Forelimb muscle (tissue), 1 donor: Measurements from ENCODE around the gene NHLRC4. TPM values are rescaled to one million over a fixed set of nuclear protein-coding genes. Genes with fewer than 3 reads are reported as not detected.

ENCODE experiments used
- DNase-seq: peaks from one replicate; pipeline ENCODE4 v3.0.0-alpha.2; 2013; ENCODE audit warnings: low read depth
- polyA plus RNA-seq: library from polyadenylated mRNA; unstranded; fragments of 120-200 nt; gene quantifications from one replicate; pipeline ENCODE4 v1.2.1, GENCODE V29; 2013; ENCODE audit not compliant: insufficient read length

Gene NHLRC4
- polyA plus RNA-seq, 1 donor: 0.99 TPM

DNA sequence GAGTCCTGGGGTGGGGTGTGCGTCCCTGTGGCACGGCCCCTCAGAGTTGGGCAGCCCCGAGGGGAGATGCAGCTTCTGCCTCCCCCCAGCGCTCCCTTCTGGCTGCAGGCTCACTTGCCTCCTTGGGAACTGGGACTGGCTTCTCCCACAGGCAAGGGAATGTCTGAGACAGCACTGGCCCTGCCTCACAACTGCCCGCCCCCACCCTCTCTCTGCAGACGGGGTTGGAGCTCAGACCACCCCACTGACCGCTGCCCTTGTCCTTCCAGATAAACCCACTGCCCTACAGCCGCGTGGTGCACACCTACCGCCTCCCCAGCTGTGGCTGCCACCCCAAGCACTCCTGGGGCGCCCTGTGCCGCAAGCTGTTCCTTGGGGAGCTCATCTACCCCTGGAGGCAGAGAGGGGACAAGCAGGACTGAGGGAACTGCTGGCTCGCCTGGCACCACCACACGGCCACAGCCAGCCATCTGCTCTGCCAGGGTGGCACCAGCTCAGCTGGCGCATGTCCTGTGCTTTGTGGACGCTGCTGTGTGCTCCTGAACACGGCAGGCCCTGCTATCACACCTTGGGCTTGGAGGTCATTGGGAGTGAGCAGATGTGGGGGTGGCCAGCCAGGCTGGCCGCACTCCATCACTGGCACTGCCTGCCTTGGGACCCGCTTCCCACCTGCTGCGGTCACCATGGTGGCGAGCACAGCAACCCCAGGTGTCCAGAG, 16.0 kb downstream of the NHLRC4 start:
- DNase-seq: no peak

DNA sequence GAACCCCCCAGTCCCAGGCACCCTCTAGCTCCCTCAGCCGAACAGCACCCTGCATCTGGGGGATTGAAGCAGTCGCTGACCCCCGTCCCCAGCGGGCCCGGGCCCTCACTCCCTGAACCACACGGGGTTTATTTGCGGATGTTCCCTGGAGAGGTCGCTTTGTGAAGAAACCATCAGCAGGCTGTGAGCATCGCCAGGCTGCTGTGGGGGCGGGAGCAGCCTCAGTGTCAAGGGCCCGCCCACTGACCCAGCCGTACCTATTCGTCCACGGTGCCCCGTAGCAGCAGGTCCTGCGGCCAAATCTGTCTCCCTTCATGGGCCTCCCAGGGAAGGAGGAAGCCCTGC, 16.6 kb downstream of the NHLRC4 start:
- DNase-seq: no peak

DNA sequence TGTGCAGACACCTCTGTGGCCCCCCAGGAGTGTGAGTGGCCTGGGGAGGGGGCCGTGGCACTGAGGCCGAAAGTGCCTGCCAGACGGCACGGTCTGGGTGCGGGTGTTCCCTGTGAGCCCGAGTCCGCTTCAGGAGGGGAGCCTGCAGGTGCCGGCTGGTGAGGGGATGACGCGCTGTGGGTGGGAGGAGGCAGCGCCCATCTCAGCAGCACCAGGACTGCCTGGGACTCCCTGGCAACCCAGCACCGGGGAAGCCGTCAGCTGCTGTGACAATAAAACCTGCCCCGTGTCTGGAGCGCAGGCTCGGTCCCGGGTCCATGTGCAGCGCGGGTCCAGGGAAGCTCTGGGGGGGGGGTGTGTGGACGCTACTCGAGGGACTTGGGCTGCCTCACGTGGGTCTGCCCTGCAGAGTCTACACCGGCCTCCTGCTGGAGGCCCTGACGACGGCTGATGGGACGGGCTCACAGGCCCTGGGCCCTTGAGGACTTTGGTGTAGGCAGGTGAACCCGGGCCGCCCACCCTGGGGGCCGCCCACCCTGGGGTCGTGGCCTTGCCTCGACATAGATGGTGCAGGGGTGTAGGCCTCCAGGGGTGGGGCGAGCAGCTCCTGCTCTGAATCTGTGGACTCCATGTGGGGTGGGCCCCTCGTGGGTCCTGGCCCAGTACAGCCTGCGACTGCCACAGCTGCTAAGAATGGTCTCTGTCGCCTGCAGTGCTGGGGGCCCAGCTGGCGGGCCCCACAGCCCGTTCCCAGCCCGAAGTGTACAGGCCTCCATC, 17.2 kb downstream of the NHLRC4 start:
- DNase-seq: no peak

DNA sequence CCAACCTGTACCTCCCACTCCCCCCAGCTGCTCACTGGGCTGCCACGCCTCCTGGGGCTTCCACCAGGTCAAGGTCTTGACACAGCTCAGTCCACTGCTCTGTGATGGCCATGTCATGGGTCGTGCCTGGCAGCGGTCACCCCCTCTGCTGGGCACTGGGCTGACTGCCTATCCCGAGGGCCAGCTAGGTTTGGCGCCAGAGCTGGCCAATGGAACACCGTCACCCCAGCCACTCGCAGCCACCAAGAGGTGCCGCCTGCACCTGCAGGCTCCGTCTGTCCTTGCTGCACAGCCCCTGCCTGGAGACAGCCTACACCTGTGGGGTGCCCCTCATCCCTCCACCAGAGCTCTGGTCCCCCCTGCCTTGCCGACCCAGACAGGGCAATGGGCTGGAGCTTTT, 18.5 kb downstream of the NHLRC4 start:
- DNase-seq: no peak

DNA sequence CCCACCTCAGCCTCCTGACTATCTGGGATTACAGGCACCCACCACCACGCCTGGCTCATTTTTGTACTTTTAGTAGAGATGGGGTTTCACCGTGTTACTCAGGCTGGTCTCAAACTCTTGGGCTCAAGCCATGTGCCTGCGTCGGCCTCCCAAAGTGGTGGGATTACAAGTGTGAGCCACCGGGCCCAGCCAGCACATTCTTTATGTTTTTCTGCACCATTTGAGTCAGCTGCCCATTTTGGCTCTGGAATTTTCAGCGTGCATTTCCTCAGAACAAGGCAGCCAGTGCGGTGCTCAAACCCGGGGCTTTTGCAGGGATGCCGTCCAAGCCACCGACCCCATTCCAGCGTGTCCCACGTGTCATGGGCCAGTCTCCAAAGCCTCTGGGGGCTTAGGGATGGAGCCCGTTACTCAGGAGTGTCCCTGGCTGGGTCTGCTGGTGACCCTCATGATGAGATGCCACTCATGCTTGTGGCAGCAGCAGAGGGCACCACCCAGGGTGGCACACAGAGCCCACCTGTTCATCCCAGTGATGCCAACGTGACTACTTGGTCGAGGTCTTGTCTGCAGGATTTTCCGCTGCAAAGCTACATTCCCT, 19.3 kb downstream of the NHLRC4 start:
- DNase-seq: no peak

DNA sequence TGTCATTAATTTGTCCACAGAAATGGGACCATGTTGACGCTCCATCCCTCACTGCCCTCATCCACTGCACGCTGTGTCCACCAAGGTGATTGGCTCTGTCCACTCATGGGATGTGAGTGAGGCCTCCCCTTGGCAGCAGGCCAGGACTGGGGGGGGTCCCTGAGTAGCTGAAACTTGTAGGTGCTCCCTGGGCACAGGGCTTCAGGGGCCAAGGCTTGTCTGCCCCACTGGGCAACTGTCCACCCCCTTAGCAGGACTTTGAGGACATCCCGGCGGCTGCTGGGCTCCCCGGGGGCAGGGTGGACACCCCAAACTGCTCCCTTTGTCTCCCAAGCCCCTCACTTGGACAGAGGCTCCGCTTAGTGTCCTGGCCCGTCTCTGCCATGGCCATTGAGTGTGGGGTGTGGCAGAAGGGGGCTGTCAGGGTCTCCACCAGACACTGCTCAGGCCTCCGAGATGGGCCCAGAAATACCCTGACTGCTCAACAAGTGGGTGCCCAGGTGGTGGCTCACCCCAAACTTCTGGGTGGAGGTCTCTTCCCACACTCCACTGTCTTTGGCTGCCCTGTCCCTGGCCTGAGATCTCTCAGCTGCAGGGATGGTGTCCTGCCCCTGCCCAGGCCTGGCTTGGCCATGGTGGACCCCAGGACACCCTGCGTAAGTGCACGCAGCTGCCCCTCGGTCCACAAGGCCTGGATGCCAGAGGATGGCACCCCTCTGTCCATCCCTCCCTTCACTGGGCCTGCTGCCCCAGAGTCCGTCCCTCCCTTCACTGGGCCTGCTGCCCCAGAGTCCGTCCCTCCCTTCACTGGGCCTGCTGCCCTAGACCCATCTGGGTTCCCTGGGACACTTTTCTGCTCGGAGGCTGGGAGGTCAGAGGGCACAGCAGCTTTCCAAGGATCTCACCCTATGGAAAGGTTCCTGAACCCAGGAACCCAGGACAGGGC, 20.1 kb downstream of the NHLRC4 start:
- no peak for DNase-seq

DNA sequence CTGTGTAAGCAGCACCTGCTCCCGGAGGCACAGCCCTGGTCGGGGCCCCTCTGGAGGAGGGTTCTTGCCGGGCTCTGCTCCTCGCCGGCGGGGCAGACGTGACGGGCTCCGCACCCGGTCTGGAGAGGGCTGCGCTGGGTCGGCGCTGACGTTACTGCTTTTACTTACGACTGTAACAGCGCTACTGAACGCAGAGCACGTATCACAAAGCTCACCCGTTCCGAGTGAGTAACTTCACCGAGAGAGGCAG, 21.8 kb downstream of the NHLRC4 start:
- DNase-seq: no peak

DNA sequence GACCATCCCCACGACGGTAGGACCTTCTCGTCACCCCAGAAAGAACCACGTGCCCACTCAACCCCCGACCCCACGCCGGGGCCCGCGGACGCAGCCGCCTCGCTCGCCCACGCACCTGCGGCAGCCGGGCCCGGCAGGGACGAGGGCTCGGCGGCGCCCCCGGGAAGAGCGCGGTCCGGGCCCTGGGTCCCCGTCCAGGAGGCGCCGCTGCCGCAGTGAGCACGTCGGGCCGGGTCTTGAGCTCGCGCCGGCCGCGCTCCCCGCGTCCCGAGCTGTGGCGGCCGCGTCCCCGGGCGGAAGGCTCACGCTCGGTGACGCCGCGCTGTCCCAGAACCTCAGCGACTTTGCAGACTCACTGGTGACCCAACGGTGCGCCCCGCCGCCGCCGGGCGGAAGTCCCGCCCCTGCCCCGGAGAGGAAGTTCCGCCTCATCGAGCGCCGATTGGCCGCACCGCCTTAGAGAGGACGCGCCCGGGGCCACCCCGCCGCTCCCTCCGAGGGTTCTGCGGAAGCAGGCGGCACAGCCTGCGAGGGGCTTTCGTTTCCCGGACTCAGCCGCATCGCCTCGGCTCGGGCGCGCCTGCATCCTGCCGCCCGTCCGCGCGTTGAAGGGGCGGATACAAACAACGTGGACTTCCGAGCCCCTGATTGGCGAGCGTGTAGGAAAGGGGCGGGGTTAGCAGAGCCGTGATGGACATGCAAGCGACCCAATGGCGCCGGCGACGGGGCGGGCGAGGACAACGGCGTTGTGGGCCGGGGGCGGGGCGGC, 22.3 kb downstream of the NHLRC4 start:
- DNase-seq: peak; percentile 83

DNA sequence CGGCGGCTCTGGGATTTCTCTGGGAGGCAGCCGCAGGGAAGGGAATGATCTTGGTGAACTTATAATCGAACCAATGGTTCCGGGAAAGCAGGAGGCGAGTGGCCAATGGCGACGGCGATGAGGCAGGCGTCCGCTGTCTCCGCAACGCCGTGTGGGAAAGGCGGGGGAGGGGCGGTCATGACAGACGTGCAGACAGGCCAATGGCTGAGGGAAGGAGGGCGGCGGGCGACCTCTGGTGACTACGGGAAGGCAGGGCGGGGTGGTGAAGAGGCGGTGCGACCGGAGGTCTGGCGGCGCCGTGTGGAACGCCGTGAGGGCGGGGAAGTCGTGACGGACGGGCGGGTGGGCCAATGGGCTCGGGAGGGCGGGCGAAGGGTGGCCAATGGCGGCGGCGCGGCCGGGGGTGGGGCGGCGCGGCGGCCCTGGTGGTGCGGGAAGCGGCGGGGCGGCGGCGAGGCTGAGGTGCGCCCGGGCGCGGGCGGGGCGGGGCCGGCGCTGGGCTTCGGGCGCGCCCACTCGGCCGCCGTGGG, 22.9 kb downstream of the NHLRC4 start, which contains the start of gene RAB40C:
TSS of gene RAB40C (plus strand) at position 409 of the 530 bp plus-strand sequence. CDS start 226 bp downstream, outside the sequence.
- peak; percentile 87 for DNase-seq

DNA sequence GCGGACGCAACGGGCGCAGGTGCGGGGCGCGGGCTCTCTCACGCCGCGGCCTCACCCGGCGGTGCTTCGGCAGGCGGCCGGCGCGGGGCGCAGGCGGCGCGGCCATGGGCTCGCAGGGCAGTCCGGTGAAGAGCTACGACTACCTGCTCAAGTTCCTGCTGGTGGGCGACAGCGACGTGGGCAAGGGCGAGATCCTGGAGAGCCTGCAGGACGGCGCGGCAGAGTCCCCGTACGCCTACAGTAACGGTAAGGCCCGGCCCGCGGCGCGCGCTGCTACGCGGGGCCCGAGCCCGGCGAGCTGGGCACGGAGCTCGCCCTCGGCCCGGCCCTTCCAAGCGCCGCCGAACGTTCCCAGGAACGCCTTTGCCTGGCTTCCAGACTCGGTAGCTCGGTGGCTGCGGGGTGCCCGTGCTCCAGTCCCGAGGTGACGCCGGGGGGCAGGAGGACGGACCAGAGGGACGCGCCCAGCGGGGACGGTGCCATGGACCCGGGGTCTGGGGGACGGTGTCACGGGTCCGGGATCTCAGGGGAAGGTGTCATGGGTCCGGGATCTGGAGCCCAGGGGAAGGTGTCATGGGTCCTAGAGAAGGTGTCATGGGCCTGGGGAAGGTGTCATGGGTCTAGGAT, 23.5 kb downstream of the NHLRC4 start:
- no peak for DNase-seq

DNA sequence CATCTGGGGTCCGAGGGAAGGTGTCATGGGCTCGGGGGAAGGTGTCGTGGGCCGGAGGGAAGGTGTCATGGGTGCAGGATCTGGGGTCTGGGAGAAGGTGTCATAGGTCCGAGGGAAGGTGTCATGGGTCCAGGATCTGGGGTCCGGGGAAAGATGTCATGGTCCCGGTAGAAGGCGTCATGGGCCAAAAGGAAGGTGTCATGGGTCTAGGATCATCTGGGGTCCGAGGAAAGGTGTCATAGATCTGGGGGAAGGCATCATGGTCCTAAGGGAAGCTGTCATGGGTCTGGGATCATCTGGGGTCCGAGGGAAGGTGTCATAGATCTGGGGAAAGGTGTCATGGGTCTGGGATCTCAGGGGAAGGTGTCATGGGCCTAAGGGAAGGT, 24.0 kb downstream of the NHLRC4 start:
- no peak for DNase-seq

DNA sequence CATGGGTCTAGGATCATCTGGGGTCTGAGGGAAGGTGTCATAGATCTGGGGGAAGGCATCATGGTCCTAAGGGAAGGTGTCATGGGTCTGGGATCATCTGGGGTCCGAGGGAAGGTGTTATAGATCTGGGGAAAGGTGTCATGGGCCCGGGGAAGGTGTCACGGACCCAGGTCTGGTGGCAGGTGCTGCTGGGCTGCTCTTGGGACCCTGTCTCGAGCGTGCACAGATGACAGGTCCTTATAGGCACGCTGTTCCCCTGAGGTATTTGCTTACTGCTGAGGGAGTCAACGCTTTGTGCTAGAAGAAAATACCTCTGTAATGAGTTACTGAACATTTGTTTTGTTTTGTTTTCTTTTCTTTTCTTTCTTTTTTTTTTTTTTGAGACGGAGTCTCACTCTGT, 24.4 kb downstream of the NHLRC4 start:
- DNase-seq: no peak

DNA sequence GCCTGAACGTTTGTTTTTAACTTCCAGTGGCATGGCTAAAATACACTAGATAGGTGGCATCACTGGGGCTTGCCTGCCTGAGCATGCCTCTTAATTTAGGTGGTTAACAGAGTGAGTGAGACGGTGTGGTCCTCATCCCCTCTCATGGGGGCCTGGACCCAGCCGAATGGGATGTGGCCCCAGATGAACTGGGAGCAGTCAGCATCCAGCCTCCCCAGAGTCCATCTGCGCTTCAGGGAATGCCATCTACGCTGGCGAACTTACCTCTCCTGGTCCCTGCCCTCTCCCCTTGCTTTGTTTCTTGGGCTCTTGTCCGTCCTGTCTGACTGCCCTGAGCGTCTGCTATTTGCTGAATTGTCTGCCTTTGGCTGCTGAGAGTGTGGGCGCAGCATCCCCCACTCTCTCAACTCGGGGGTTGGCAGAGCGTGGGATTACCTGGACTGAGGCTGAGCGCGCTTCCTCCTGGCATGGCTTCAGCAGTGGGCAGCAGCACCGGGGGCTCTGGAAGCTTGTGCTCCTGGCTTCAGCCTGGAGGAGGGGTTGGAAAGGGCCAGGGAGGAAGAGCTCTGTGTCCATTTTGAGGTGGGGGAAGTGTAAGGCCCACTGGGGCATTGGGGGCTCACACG, 25.2 kb downstream of the NHLRC4 start:
- DNase-seq: no peak

DNA sequence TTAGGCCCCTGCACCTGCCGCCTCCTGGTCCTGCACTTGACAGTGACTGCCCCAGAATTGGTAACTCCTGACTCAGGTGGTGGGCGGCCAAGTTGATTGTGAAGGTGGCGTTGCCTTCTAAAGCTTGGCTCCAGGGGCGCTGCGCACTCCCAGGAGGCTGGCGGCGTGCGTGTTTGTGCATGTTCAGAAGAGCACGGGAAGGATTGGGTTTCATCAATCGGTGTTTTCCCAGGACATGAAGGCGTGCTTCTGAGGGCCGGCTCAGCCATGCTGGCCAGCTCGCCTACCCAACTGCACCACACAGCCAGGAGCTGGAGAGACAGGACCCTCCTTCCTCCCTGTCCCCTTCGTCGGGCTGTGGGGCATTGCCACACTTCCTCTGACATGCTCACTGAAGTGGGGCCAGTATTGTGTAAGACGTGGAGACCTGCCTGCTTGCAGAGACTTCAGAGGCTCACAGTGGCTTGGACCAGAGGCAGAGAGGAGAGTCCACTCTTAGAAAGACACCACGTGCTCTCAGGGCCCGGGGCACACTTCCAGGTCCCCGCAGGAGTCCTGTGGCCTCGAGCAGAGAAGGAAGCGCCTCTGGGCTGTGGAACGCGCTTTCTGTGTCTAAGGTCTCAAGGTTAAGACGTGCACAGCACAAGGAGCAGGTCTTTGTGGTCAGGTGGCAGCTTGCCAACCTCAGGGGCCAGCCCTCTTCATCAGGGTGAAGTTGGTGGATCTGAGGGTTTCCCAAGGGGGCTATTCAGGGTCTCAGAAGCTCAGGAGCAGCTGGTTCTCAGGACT, 25.9 kb downstream of the NHLRC4 start:
- DNase-seq: no peak

DNA sequence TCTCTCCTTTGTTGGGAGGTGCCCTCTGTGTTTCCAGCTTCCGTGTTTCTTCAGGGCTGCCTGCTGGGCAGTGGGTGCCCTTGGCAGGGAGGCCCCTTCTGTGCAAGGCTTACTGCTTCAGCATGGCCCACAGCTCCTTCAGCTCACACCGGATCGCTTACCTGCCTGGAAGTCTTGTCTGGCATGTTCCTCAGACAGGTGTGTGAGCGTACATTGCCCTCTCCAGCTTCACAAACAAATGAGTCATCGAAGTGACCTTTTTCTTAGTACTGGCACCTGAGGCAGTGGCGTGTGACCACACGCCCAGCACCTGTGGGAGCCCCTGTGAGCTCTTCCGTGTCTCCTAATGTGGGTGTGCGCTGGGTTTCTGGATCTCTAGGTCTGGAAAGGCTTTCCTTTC, 26.6 kb downstream of the NHLRC4 start:
- DNase-seq: no peak

DNA sequence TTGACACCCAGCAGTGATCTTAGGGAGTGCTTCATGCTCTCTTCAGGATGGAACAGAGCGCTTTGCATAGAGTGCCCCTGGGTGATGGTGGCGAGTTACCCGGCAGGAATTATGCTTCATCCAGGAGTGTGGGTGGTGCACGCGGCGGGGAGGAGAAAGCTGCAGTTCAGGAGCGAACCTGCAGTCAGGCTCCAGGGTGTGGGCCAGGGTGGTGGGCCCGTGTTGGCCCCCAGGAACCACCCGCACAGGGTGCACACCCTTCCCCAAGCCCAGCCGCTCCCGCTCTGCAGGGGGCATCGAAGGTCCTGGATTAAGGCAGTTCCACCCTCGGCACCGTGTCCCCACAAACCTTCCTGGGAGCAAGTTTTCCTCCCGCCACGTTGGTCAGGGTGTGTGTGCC, 27.0 kb downstream of the NHLRC4 start:
- DNase-seq: no peak

DNA sequence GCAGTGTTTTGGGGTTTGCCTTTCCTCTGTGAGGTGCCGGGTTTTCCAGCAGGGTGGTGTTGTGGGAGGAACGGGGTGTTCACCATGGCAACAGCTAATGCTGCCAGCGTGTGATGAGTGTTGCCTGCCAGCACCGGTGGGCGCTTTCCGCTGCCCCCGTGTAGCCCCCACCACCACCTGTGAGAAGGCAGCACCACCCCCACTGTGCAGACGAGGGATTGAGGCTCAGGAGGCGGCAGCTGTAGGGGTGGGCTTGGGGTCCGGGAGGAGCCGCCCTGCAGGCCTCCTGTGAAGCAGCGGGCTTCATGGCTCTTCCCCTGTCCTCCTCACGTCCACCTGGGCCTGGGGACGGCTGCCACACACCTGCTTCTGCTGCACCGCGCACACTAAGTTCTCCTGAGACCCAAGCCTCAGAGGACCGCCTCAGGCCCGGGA, 28.3 kb downstream of the NHLRC4 start:
- no peak for DNase-seq

DNA sequence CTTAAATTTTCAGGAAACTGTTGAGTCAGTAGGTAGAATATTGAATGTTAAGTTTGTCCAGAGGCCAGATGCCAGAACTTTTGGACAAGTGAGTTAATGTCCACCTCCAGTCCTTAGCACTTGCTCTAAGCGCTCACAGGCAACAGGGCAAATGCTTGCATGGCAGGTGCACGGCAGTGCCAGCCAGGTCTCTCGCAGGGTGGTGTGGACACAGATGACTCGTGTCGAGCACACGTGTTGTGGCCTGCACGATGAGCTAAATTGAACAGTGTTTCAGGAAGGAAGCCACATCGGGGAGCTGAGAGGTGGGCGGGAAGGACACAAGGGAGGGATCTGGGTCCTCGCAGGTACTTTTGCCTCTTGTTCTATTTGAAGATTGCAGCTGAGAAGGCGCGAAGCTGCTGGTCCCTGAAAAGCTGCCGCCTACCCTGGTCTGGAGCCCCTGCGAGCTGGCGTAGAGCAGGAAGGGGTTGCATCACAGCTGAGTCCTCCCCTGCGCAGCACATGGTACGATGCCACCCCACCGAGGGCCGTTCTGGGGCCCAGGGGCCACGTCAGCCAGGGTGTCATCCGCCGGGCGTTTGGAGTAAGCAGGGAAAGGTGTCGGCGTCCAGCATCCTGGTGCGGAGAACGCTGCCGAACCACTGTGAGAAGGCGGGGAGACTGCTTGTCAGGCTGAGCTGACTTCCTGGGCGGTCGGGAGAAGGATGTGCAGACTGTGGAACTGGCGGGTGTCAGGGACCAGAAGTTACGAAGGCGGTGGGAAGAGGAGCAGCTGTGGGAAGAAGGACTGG, 29.3 kb downstream of the NHLRC4 start:
- DNase-seq: no peak

DNA sequence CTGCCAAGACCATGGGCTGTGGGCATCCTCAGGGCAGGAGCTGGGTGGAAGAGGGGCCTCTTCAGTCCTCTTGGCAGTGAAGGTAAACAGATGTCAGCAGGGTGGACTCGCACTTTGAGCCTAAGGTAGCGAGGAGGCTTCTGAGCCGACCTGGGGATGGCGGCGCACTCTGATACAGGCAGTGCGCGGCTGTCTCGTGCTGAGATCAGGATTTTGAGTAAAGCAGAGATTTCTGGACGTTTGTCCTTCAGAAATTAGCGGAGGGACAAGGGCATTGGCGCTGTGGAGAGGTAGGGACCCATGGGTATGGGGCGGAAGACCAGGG, 29.9 kb downstream of the NHLRC4 start:
- no peak for DNase-seq
